Measurements from ENCODE around the gene TPGS2.

DNA sequence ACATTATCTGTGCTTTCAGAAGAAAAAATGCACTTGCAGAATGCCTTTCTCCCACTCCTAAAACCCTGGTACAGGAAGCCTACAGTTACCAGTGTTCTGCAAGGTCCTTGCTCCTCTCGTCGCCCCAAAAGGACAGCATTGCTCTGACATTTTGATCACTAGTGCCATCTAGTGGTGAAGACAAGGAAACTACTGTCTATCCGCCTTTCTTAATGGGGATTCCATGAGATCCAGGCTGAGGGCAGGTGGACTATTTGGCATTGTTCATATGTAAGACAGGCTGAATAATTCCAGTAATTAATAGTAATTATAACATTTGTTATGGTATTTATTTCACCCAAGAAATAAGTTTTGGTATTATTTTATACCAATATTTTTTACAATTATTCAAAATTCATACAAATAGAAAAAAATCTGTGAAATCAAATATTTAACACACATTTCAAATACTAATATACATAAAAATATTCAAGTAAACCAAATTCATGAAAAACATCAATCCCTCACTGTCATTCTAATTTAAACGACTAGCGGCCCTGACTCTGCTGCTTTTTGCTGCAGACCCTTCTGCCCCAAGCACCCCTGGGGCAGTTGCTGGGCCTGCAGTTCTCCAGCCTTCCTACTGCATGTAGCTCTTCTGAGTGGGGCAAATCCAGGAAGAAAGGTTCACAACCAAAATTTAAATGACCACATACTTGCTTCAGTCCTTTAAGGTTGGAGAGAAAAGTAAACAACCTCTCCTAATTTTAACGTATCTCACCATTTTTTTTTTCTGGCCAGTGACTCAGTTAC, 19.0 kb downstream of the TPGS2 start:
- TF ChIP-seq, protein P1, sequence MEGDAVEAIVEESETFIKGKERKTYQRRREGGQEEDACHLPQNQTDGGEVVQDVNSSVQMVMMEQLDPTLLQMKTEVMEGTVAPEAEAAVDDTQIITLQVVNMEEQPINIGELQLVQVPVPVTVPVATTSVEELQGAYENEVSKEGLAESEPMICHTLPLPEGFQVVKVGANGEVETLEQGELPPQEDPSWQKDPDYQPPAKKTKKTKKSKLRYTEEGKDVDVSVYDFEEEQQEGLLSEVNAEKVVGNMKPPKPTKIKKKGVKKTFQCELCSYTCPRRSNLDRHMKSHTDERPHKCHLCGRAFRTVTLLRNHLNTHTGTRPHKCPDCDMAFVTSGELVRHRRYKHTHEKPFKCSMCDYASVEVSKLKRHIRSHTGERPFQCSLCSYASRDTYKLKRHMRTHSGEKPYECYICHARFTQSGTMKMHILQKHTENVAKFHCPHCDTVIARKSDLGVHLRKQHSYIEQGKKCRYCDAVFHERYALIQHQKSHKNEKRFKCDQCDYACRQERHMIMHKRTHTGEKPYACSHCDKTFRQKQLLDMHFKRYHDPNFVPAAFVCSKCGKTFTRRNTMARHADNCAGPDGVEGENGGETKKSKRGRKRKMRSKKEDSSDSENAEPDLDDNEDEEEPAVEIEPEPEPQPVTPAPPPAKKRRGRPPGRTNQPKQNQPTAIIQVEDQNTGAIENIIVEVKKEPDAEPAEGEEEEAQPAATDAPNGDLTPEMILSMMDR (IDR thresholded peaks at IDR 0.05; ENCODE audit: insufficient read depth, low read length, poor library complexity, severe bottlenecking) = peak; percentile 84
- no peak for TF ChIP-seq EZH2phosphoT487 (conservative IDR thresholded peaks at IDR 0.05; ENCODE audit: low read length)

Measured in SU-DHL-6 (cell line).